Sigmoid colon (tissue), 4 donors: ENCODE measurements around the gene ASTN1.

Experiments used
- EP300 ChIP-seq, 4 donors: sonication (generic); formaldehyde crosslinking; IDR thresholded peaks; one replicate each; pipeline ENCODE4 v1.6.1; 2017; ENCODE audit warnings: antibody characterized with exemption in 4 of 4
- TF ChIP-seq, protein P1 (sequence below), 4 experiments: fragments of 450-650 bp in 3 of 4; fragments of 200-600 bp in 1 of 4; IDR thresholded peaks; one replicate each; pipeline ENCODE4 v1.5.1; 2016 to 2019; ENCODE audit warnings: antibody characterized with exemption in 4 of 4, mild to moderate bottlenecking in 3 of 4, moderate library complexity in 2 of 4

DNA sequence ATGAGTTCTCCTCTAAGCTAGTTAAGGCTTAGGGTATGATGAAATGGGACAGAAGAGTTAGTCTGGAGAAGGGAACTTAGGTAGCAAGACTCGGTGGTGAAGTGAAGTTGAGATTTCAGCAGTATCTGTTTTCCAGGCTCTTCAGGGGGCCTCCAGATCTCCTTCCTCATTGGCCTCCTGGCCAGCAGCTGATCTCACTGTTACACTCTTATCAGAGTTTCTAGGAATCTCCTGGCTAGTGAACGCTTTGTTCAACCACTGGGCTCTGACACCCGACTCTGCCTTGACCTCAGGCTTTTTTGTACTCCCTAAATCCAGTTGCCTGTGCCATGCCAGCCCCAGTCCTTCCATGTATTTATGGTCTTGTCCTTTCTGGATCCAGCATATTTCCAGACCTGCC lies 311.0 kb downstream of the ASTN1 start:
- TF ChIP-seq, protein P1, sequence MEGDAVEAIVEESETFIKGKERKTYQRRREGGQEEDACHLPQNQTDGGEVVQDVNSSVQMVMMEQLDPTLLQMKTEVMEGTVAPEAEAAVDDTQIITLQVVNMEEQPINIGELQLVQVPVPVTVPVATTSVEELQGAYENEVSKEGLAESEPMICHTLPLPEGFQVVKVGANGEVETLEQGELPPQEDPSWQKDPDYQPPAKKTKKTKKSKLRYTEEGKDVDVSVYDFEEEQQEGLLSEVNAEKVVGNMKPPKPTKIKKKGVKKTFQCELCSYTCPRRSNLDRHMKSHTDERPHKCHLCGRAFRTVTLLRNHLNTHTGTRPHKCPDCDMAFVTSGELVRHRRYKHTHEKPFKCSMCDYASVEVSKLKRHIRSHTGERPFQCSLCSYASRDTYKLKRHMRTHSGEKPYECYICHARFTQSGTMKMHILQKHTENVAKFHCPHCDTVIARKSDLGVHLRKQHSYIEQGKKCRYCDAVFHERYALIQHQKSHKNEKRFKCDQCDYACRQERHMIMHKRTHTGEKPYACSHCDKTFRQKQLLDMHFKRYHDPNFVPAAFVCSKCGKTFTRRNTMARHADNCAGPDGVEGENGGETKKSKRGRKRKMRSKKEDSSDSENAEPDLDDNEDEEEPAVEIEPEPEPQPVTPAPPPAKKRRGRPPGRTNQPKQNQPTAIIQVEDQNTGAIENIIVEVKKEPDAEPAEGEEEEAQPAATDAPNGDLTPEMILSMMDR (IDR thresholded peaks at IDR 0.05): no peak
- TF ChIP-seq EP300 (IDR thresholded peaks at IDR 0.05): no peak
